GM12878 (cell line): ENCODE data around the gene INAFM1.
"Not testable (repeated sequence)": the region's sequence is repeated elsewhere in the genome, so short reads cannot be mapped to it uniquely, and the experiment has no call there.

ENCODE experiments used
- EP300 ChIP-seq, 2 experiments: fragments of 150-350 bp in 1 of 2; IDR thresholded peaks; 2 replicates each; pipeline ENCODE4 v1.6.1; 2011 to 2012; ENCODE audit warnings: low read depth in 2 of 2, low read length in 2 of 2, borderline replicate concordance in 1 of 2, improper control_type of control experiment in 1 of 2, inconsistent platforms in 1 of 2; ENCODE audit not compliant: control insufficient read depth in 1 of 2
- JUNB ChIP-seq: IDR thresholded peaks from 2 replicates; pipeline ENCODE4 v1.6.1; 2016; ENCODE audit warnings: antibody characterized with exemption, mild to moderate bottlenecking
- ZNF274 ChIP-seq: IDR thresholded peaks from one replicate; pipeline ENCODE4 v1.8.0; 2011; ENCODE audit not compliant: insufficient read length, insufficient read depth
- TF ChIP-seq, protein P1 (sequence below), 3 experiments: IDR thresholded peaks in 2 of 3; conservative IDR thresholded peaks in 1 of 3; 2 replicates each; pipeline ENCODE4 v1.5.1; 2011; ENCODE audit warnings: low read depth in 3 of 3, low read length in 3 of 3, mild to moderate bottlenecking in 3 of 3, control low read depth in 2 of 3, moderate library complexity in 2 of 3, inconsistent platforms in 1 of 3, mixed read lengths in 1 of 3; ENCODE audit not compliant: control insufficient read depth in 2 of 3, insufficient read depth in 1 of 3; ENCODE audit errors: extremely low read depth in 1 of 3

DNA sequence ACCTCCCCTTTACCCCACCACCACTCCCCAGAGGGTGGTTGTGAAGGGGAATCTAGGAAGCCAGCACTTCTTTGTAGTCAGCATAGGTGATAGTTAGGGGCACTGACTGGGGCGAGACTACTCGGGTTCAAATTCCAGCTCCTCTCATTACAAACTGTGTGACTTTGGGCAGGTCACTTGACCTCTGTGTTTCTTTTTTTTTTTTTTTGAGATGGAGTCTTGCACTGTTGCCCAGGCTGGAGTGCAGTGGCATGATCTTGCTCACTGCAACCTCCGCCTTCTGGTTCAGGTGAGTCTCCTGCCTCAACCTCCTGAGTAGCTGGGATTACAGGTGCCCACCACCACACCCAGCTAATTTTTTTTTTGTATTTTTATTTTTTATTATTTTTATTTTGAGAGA, 1.8 kb downstream of the INAFM1 start:
- TF ChIP-seq, protein P1, sequence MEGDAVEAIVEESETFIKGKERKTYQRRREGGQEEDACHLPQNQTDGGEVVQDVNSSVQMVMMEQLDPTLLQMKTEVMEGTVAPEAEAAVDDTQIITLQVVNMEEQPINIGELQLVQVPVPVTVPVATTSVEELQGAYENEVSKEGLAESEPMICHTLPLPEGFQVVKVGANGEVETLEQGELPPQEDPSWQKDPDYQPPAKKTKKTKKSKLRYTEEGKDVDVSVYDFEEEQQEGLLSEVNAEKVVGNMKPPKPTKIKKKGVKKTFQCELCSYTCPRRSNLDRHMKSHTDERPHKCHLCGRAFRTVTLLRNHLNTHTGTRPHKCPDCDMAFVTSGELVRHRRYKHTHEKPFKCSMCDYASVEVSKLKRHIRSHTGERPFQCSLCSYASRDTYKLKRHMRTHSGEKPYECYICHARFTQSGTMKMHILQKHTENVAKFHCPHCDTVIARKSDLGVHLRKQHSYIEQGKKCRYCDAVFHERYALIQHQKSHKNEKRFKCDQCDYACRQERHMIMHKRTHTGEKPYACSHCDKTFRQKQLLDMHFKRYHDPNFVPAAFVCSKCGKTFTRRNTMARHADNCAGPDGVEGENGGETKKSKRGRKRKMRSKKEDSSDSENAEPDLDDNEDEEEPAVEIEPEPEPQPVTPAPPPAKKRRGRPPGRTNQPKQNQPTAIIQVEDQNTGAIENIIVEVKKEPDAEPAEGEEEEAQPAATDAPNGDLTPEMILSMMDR (IDR thresholded peaks at IDR 0.05 in 2 of 3, conservative IDR thresholded peaks at IDR 0.05 in 1 of 3; ENCODE audit: control insufficient read depth in 2 of 3, extremely low read depth in 1 of 3, insufficient read depth in 1 of 3, low read depth in 3 of 3, low read length in 3 of 3): not testable (repeated sequence)
- not testable (repeated sequence) for TF ChIP-seq ZNF274; JUNB; EP300 (IDR thresholded peaks at IDR 0.05; ENCODE audit: borderline replicate concordance in 1 of 2, control insufficient read depth in 1 of 2, low read depth in 2 of 2, low read length in 2 of 2)
